Vagina (tissue), 2 donors: ENCODE results near the gene SHFL. TPM values are rescaled to one million over a fixed set of nuclear protein-coding genes. Genes with fewer than 3 reads are reported as not detected.

ENCODE experiments used
- DNase-seq, 2 donors: peaks; one replicate each; pipeline ENCODE4 v3.0.0-alpha.2; 2017; ENCODE audit errors: extremely low spot score in 2 of 2
- H3K27ac ChIP-seq: fragments of 200-600 bp; sonication (generic); one replicate; pipeline ENCODE4 v1.5.1; 2019
- H3K27me3 ChIP-seq: fragments of 200-600 bp; sonication (generic); one replicate; pipeline ENCODE4 v1.5.1; 2019
- H3K36me3 ChIP-seq, 2 donors: fragments of 200-600 bp; sonication (generic); one replicate each; pipeline ENCODE4 v1.5.1; 2017 to 2019
- H3K4me1 ChIP-seq: fragments of 200-600 bp; sonication (generic); one replicate; pipeline ENCODE4 v1.5.1; 2019
- H3K4me3 ChIP-seq, 2 donors: fragments of 200-600 bp; sonication (generic); 1 replicate in 1 of 2; 2 replicates in 1 of 2; pipeline ENCODE4 v1.5.1; 2016 to 2019
- H3K9me3 ChIP-seq: fragments of 200-600 bp; sonication (generic); one replicate; pipeline ENCODE4 v1.5.1; 2019
- CTCF ChIP-seq, 3 experiments: fragments of 450-650 bp in 2 of 3; fragments of 200-600 bp in 1 of 3; sonication (generic) in 1 of 3; IDR thresholded peaks; one replicate each; pipeline ENCODE4 v1.5.1; 2017 to 2019; ENCODE audit warnings: antibody characterized with exemption in 3 of 3, mild to moderate bottlenecking in 2 of 3, moderate library complexity in 2 of 3
- POLR2A ChIP-seq, 2 donors: fragments of 450-650 bp; IDR thresholded peaks; one replicate each; pipeline ENCODE4 v1.6.1; 2017; ENCODE audit warnings: antibody characterized with exemption in 2 of 2, mild to moderate bottlenecking in 2 of 2, moderate library complexity in 2 of 2
- POLR2AphosphoS5 ChIP-seq, 2 donors: sonication (generic); formaldehyde crosslinking; IDR thresholded peaks; one replicate each; pipeline ENCODE4 v1.9.0; 2017; ENCODE audit warnings: antibody characterized with exemption in 2 of 2, mild to moderate bottlenecking in 2 of 2, low read depth in 1 of 2; ENCODE audit not compliant: insufficient read depth in 1 of 2
- intact Hi-C: fragments of 100-400 bp; cut with DNase I; formaldehyde crosslinking; loops from one replicate; pipeline ENCODE4 v1.15.1; 2023
- total RNA-seq: library from RNA; depleted of rRNA; stranded (reverse); fragments of >200 nt; gene quantifications from one replicate; pipeline ENCODE4 v1.2.3, GENCODE V29; 2016

Gene SHFL
- total RNA-seq, 1 donor from 2014 or later, result 46.9 TPM

DNA sequence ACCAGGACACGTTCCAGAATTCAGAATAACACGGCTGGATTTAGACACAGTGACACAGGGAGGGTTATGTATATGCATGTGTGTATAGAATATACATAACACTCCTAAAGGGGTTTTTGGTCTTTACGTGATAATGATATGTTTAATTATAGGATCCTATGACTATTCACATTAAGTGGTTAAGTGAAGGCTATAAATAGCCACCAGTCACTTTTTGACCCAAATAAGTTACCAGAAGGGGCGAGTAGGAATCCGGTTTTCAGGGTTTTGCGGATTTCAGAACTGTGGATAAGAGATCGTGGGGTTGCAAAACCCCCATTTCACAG lies 9.5 kb downstream of the SHFL start:
- Histone ChIP-seq H3K4me1 (peaks cover 8% of the 10 kb centered on the region), H3K36me3 (peaks cover 0 to 9% of the 10 kb centered on the region in 2 donors), H3K27me3 (no peaks in the 10 kb centered on the region), H3K4me3 (peak overlapping the region; percentile 18 to 72), H3K27ac (peak overlapping the region; percentile 66), H3K9me3 (no peaks in the 10 kb centered on the region)
- intact Hi-C loops, result no loop called here
- TF ChIP-seq CTCF (IDR thresholded peaks at IDR 0.05) (no peak), POLR2A (IDR thresholded peaks at IDR 0.05) (no peak), POLR2AphosphoS5 (IDR thresholded peaks at IDR 0.05; ENCODE audit: insufficient read depth in 1 of 2, low read depth in 1 of 2) (no peak)
- DNase-seq, result no peak

DNA sequence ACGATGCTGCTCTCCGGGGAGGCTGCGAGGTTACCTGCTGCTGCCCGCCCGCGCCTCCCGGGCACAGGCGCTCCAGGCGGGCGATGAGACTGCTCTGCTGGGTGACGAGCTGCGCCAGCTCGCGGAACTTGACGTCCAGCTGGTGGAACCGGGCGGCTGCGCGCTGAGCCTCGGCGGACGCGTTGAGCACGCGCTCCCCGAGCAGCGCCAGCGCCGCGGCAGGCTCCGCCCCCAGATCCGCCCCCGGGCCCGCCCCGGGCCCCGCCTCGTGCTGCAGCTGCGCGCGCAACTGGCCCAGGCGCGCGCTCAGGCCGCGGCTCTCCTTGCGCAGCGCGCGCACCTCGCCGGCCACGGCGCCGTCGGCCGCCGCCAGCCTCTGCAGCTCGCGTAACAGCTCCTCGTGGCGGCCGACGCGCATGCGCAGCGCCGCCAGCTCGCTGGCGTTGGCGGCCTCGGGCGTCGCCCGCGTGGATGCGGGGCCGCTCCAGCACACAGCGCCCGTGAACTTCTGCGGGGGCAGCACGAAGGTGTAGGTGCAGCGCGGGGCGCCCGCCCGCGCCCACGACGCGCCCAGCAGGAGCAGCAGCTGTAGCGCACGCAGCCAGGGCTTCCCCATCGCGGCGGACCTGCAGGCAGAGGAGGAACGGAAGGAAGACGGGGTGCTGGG lies 10.0 kb downstream of the SHFL start:
- TF ChIP-seq POLR2AphosphoS5 (IDR thresholded peaks at IDR 0.05; ENCODE audit: insufficient read depth in 1 of 2, low read depth in 1 of 2) (peak in 1 of 2 donors; percentile 62), CTCF (IDR thresholded peaks at IDR 0.05) (no peak)

DNA sequence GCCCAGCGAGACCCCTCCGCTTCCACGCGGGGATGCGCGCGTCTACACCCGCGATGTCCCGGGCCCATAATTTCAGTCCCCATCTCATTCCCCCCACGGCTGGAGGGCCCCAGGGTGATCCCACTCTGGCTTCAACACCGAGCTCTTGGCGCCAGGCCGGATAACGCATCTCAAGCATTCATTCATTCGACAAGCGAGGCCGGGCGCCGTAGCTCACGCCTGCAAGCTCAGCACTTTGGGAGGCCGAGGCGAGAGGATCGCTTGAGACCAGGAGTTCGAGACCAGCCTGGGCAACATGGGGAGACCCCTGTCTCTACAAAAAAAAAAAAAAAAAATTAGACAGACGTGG lies 10.5 kb downstream of the SHFL start:
- Histone ChIP-seq H3K9me3 (no peaks in the 10 kb centered on the region), H3K4me3 (peak overlapping the region; percentile 49 to 72), H3K27ac (no peak overlapping the region), H3K36me3 (peaks cover 0 to 5% of the 10 kb centered on the region in 2 donors), H3K4me1 (peaks cover 8% of the 10 kb centered on the region), H3K27me3 (no peaks in the 10 kb centered on the region)
- TF ChIP-seq POLR2A (IDR thresholded peaks at IDR 0.05) (no peak), POLR2AphosphoS5 (IDR thresholded peaks at IDR 0.05; ENCODE audit: insufficient read depth in 1 of 2, low read depth in 1 of 2) (no peak), CTCF (IDR thresholded peaks at IDR 0.05) (no peak)
- DNase-seq, result peak in 1 of 2 donors; percentile 84
- intact Hi-C loops, result no loop called here

More for the DNA sequence above, 10.0 kb downstream of the SHFL start:
- Histone ChIP-seq H3K27ac (peak overlapping the region; percentile 66), H3K27me3 (no peaks in the 10 kb centered on the region), H3K4me3 (peak overlapping the region; percentile 49 to 72), H3K9me3 (no peaks in the 10 kb centered on the region), H3K4me1 (peaks cover 8% of the 10 kb centered on the region), H3K36me3 (peaks cover 0 to 9% of the 10 kb centered on the region in 2 donors)
- peak in 1 of 2 donors; percentile 86 for DNase-seq
- intact Hi-C loops, result no loop called here

- Histone ChIP-seq H3K4me1 (peaks cover 8% of the 10 kb centered on the region), H3K27ac (no peak overlapping the region), H3K36me3 (no peaks in the 10 kb centered on the region), H3K4me3 (no peak overlapping the region), H3K9me3 (no peaks in the 10 kb centered on the region), H3K27me3 (no peaks in the 10 kb centered on the region)
- intact Hi-C loops, result no loop called here
- TF ChIP-seq CTCF (IDR thresholded peaks at IDR 0.05) (no peak), POLR2AphosphoS5 (IDR thresholded peaks at IDR 0.05; ENCODE audit: insufficient read depth in 1 of 2, low read depth in 1 of 2) (no peak), POLR2A (IDR thresholded peaks at IDR 0.05) (no peak)
- no peak for DNase-seq
Measured at GRCh38 chr19:10100163-10100785, 14.2 kb downstream of the SHFL start.

- intact Hi-C loops, result no loop called here
- no peaks in the 10 kb centered on the region for H3K27me3 ChIP-seq
- no peak for DNase-seq
- no peaks in the 10 kb centered on the region for H3K9me3 ChIP-seq
- H3K36me3 ChIP-seq, result peaks cover 0 to 4% of the 10 kb centered on the region in 2 donors
- no peak for TF ChIP-seq CTCF (IDR thresholded peaks at IDR 0.05)
- no peak for TF ChIP-seq POLR2A (IDR thresholded peaks at IDR 0.05)
- TF ChIP-seq POLR2AphosphoS5 (IDR thresholded peaks at IDR 0.05; ENCODE audit: insufficient read depth in 1 of 2, low read depth in 1 of 2), result no peak
- no peak overlapping the region for H3K27ac ChIP-seq
- no peak overlapping the region for H3K4me3 ChIP-seq
- H3K4me1 ChIP-seq, result peaks cover 20% of the 10 kb centered on the region
Measured at GRCh38 chr19:10102787-10103236, 16.7 kb downstream of the SHFL start.
